GM21737 (cell line): Measurements from ENCODE around the gene GPR42.
"Not testable (repeated sequence)": the region's sequence is repeated elsewhere in the genome, so short reads cannot be mapped to it uniquely, and the experiment has no call there.

ENCODE experiments used
- ATAC-seq: cut with Tn5 transposase; IDR thresholded peaks from one replicate; pipeline ENCODE4 v1.9.1; 2021; ENCODE audit warnings: mild to moderate bottlenecking, moderate library complexity; ENCODE audit not compliant: unreplicated experiment

GPR42 gene

DNA sequence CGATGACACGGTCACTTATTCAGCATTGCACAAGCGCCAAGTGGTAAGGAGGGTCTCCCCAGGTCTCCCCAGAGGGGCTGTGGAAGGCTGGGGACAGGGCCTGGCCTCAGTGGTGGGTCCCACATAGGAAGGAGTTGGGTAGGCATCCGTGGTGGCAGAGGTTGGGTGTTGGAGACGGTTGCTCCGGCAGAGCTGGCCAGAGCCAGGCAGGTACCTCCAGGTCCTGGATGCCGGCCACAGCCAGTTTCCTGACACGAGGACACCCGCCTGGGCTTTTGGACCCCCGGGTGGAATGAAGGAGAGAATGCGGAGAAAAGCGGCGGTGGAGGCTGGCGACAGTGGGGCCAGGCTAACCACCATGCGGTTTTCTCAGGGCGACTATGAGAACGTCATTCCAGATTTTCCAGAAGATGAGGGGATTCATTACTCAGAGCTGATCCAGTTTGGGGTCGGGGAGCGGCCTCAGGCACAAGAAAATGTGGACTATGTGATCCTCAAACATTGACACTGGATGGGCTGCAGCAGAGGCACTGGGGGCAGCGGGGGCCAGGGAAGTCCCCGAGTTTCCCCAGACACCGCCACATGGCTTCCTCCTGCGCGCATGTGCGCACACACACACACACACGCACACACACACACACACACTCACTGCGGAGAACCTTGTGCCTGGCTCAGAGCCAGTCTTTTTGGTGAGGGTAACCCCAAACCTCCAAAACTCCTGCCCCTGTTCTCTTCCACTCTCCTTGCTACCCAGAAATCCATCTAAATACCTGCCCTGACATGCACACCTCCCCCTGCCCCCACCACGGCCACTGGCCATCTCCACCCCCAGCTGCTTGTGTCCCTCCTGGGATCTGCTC lies 24.4 kb upstream of the GPR42 start:
- peak; percentile 25 for ATAC-seq

- ATAC-seq, result peak; percentile 51
These were observed 23.5 kb upstream of the GPR42 start, which contains the start of gene FFAR1 for GRCh38 chr19:35347171-35347929. TSS of gene FFAR1 (plus strand) at chr19:35347902. CDS start at chr19:35351552, 3,650 bp downstream.

GRCh38 chr19:35347930-35348298 lies 23.0 kb upstream of the GPR42 start:
- ATAC-seq, result no peak

DNA sequence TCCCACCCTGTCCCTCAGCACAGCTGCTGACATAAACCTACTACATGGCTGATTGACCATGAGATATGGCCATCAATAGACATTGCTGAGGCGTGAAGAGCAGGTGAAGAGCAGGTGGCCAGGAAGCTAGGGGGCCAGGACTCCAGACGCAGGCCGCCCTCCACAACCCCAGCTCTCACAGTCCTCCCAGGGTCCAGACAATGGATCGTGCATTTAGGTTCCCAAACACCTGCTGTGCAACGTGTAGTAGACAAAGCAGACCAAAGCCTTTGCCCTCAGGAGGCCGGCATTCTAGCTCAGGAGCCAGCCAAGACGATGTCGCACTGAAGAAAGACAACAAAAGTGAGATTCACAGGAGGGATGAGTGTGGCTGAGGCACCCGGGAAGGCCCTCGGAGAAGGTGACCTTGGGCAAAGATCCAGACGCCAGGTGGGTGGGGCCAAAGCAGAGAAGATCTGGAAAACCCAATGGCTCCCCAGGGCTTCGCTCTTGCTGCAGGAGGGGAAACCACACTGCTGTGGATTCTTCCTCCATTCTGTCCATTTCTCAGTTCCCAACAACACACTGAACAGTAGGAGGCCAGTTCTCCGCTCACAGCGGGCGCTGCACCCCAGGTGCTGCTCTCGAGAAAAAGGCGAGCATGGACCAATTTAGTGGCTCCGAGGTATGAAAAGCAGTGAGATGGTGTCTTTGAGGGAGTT lies 21.8 kb upstream of the GPR42 start:
- no peak for ATAC-seq

DNA sequence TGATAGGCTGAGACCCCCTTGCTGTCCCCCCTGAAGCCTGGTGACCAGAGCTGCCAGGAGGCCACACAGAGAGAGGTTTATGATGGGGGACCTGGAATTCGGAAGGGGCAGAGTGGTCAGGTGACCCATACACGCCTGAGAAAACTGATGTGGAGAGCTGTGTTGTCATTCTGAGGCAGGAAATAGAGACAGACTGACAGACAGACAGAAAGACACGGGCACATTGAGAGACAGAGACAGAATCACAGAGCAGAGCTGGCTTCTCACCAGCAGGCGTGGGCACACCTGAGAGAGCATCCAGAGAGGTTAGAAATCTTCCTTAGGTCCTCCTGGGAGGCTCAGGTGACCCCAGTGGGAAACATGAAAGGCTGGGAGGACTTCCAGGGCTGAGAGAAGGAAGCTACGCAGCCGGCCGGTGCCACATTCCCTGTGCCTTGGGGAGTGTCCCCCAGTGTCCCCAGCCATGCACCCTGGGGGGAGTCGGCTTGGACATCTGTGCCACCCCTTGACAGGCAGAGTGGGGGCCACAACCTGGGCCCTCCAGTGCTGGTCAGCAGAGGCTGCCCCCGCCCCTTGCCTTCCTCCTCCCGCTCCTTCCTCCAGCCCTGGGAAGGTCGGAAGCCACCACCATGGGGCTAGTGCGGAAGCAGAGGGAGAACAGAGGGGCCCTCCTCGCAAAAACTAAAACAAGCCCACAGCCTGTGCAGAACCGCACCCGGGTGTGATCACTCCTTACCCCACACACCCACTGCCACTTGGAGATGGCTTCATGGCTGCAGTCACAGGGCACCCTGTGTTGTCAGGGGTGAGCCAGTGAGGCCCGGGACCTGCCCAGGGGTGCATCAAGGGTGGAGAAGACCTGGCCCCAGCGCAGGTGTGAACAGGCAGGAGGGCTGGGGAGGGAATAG lies 21.0 kb upstream of the GPR42 start:
- no peak for ATAC-seq

GRCh38 chr19:35350591-35350990 lies 20.3 kb upstream of the GPR42 start:
- ATAC-seq, result no peak

DNA sequence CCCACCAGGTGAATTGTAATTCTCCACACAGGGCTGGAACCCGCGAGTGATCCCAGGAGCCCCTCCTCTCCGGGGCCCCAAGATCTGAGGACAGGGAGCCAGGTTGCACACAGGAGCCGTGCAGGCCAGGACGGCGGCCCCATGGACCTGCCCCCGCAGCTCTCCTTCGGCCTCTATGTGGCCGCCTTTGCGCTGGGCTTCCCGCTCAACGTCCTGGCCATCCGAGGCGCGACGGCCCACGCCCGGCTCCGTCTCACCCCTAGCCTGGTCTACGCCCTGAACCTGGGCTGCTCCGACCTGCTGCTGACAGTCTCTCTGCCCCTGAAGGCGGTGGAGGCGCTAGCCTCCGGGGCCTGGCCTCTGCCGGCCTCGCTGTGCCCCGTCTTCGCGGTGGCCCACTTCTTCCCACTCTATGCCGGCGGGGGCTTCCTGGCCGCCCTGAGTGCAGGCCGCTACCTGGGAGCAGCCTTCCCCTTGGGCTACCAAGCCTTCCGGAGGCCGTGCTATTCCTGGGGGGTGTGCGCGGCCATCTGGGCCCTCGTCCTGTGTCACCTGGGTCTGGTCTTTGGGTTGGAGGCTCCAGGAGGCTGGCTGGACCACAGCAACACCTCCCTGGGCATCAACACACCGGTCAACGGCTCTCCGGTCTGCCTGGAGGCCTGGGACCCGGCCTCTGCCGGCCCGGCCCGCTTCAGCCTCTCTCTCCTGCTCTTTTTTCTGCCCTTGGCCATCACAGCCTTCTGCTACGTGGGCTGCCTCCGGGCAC lies 19.3 kb upstream of the GPR42 start:
- no peak for ATAC-seq

- ATAC-seq, result no peak
These were observed 18.8 kb upstream of the GPR42 start for GRCh38 chr19:35352177-35352447.

- ATAC-seq, result no peak
These were observed 18.2 kb upstream of the GPR42 start for GRCh38 chr19:35352448-35353304.

- no peak for ATAC-seq
These were observed 17.2 kb upstream of the GPR42 start for GRCh38 chr19:35353635-35354034.

- no peak for ATAC-seq
These were observed 16.0 kb upstream of the GPR42 start for GRCh38 chr19:35354898-35355297.

- ATAC-seq, result no peak
These were observed 14.9 kb upstream of the GPR42 start for GRCh38 chr19:35355791-35356460.

- no peak for ATAC-seq
These were observed 12.8 kb upstream of the GPR42 start, which contains the start of gene FFAR3 for GRCh38 chr19:35357867-35358573. TSS of gene FFAR3 (plus strand) at chr19:35358460. CDS start at chr19:35358891, 431 bp downstream.

GRCh38 chr19:35358834-35359233 lies 12.0 kb upstream of the GPR42 start:
- ATAC-seq, result not testable (repeated sequence)

DNA sequence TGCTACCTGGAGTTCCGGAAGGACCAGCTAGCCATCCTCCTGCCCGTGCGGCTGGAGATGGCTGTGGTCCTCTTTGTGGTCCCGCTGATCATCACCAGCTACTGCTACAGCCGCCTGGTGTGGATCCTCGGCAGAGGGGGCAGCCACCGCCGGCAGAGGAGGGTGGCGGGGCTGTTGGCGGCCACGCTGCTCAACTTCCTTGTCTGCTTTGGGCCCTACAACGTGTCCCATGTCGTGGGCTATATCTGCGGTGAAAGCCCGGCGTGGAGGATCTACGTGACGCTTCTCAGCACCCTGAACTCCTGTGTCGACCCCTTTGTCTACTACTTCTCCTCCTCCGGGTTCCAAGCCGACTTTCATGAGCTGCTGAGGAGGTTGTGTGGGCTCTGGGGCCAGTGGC lies 11.5 kb upstream of the GPR42 start:
- not testable (repeated sequence) for ATAC-seq

DNA sequence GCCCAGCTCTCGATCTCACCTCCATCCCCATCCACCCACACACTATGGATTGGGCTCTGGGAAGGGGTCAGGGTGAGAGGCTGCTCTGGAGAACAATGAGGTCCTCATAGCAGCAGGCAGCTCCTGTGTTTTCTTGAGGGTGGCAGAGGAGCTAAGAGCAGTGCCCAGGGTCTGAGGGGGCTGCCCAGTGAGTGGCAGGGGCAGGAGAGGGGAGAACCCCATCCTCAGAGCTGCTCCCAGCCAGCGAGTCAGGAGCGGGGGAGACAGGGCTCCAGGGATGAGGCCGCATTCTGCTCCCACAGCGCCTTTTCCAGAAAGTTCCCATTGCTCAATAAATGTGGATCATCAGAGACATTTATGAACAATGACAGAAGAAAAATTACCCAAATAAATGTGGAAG lies 10.8 kb upstream of the GPR42 start:
- not testable (repeated sequence) for ATAC-seq

DNA sequence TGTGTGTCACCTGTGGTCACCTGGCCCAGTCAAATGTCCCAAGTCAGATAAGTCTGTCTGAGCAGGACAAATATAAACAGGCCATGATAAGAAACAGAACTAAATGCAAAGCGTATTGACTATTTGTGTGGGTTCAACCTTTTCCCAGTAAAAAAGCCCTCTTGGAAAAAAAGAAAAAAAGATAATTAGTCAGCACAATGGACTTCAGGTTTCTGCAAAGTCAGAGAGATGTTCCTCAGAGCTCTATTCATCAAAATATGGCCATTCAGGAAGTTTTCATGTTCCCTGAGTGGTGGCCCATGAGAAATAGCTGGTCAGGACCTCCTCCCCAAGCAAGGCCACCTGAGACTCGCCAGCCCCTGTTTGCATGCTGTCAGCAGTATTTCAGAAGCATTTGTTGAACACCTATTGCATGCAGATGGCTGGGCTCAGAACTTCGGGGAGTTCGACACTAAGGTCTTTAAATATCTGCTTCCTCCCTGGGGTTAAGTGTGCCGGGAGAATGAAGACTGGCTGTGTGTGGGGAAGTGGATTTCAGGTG lies 9.9 kb upstream of the GPR42 start:
- ATAC-seq, result no peak
